Upper lobe of left lung (tissue), 6 donors: ENCODE data around the gene RIN3. TPM values are rescaled to one million over a fixed set of nuclear protein-coding genes. Genes with fewer than 3 reads are reported as not detected.

Source experiments
- ATAC-seq, 2 donors: fragments of 200-7000 bp; cut with Tn5 transposase; one replicate each; pipeline ENCODE4 v1.9.1; 2022; ENCODE audit warnings: mild to moderate bottlenecking in 2 of 2, moderate library complexity in 2 of 2; ENCODE audit not compliant: low FRiP score in 2 of 2
- DNase-seq, 2 donors: peaks; one replicate each; pipeline ENCODE4 v3.0.0-alpha.2; 2019 to 2020
- H3K27ac ChIP-seq, 4 donors: fragments of 200-600 bp; sonication (generic); one replicate each; pipeline ENCODE4 v1.5.1; 2016 to 2019
- H3K27me3 ChIP-seq, 4 donors: fragments of 200-600 bp; sonication (generic); one replicate each; pipeline ENCODE4 v1.5.1; 2017 to 2019
- H3K36me3 ChIP-seq, 4 donors: fragments of 200-600 bp; sonication (generic); one replicate each; pipeline ENCODE4 v1.5.1; 2016 to 2019
- H3K4me1 ChIP-seq, 4 donors: fragments of 200-600 bp; sonication (generic); one replicate each; pipeline ENCODE4 v1.5.1; 2018 to 2019
- H3K4me3 ChIP-seq, 4 donors: fragments of 200-600 bp; sonication (generic); one replicate each; pipeline ENCODE4 v1.5.1; 2017 to 2019; ENCODE audit warnings: mild to moderate bottlenecking in 2 of 4, moderate library complexity in 1 of 4
- H3K9me3 ChIP-seq, 4 donors: fragments of 200-600 bp; sonication (generic); one replicate each; pipeline ENCODE4 v1.5.1; 2018 to 2019
- EP300 ChIP-seq, 4 donors: sonication (generic); formaldehyde crosslinking; IDR thresholded peaks; one replicate each; pipeline ENCODE4 v1.5.1; 2017; ENCODE audit warnings: antibody characterized with exemption in 4 of 4, control low read depth in 2 of 4
- POLR2A ChIP-seq, 4 donors: fragments of 450-650 bp; IDR thresholded peaks; one replicate each; pipeline ENCODE4 v1.5.1; 2016 to 2017; ENCODE audit warnings: antibody characterized with exemption in 4 of 4, mild to moderate bottlenecking in 2 of 4
- POLR2AphosphoS5 ChIP-seq, 2 donors: sonication (generic); formaldehyde crosslinking; IDR thresholded peaks; one replicate each; pipeline ENCODE4 v1.5.1; 2017; ENCODE audit warnings: antibody characterized with exemption in 2 of 2
- WGBS, 2 donors: methylation state at CpG; one replicate each; pipeline ENCODE4 v1.1.5; 2017 to 2018; 5-methylcytosine and 5-hydroxymethylcytosine counted together
- total RNA-seq, 6 donors: library from RNA; depleted of rRNA in 4 of 6; stranded (reverse); fragments of >200 nt in 4 of 6; gene quantifications; one replicate each; pipeline versions ENCODE4 v1.1.0 to v1.2.1, GENCODE V29; 2016 to 2021
- TF ChIP-seq, protein P1 (sequence below), 6 experiments: fragments of 450-650 bp in 4 of 6; fragments of 200-600 bp in 2 of 6; sonication (generic) in 2 of 6; IDR thresholded peaks; one replicate each; pipeline ENCODE4 v1.5.1; 2016 to 2019; ENCODE audit warnings: antibody characterized with exemption in 6 of 6
- donor health status: DM: no; HTN: no; CAD: no; lungs with moderate emphysema.
- donor health status: DM: no; HTN: yes; CAD: no; lungs with severe emphysema.

RIN3 gene
- total RNA-seq, 6 donors from 2014 or later, result 19.0 to 88.0 (median 59.7) TPM

DNA sequence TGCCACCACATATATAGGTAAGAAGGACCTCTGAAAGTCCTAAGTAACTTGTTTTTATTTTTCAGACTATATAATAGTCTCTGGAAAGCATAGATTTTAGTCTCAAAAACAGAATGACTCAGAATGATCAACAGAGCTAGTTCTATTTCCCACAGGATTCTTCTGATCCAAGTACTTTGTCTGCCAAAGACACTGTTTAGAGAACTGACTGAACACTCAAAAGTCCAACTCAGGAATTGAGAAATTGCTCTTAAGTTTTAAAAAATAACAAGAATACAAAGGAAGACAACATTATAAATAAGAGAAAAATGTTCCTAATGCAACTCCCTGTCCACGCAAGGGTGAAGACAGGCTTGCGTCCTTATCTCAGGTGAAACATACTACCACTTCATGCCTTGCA is 205.8 kb downstream of the RIN3 start:
- Histone ChIP-seq H3K27ac (peak overlapping the region in 2 of 4 donors; percentile 37 to 55), H3K9me3 (no peaks in the 10 kb centered on the region), H3K36me3 (peaks cover 0 to 10% (median 1%) of the 10 kb centered on the region in 4 donors), H3K27me3 (no peaks in the 10 kb centered on the region), H3K4me1 (peaks cover 10 to 19% (median 13%) of the 10 kb centered on the region in 4 donors), H3K4me3 (no peak overlapping the region)
- ATAC-seq (peak in 1 of 2 donors; percentile 75), DNase-seq (no peak)
- 72 to 73% methylated on average over 2 of the region's 2 CpGs for WGBS, 2 donors
- TF ChIP-seq EP300 (IDR thresholded peaks at IDR 0.05) (no peak), POLR2A (IDR thresholded peaks at IDR 0.05) (no peak), POLR2AphosphoS5 (IDR thresholded peaks at IDR 0.05) (no peak)
- TF ChIP-seq, protein P1, sequence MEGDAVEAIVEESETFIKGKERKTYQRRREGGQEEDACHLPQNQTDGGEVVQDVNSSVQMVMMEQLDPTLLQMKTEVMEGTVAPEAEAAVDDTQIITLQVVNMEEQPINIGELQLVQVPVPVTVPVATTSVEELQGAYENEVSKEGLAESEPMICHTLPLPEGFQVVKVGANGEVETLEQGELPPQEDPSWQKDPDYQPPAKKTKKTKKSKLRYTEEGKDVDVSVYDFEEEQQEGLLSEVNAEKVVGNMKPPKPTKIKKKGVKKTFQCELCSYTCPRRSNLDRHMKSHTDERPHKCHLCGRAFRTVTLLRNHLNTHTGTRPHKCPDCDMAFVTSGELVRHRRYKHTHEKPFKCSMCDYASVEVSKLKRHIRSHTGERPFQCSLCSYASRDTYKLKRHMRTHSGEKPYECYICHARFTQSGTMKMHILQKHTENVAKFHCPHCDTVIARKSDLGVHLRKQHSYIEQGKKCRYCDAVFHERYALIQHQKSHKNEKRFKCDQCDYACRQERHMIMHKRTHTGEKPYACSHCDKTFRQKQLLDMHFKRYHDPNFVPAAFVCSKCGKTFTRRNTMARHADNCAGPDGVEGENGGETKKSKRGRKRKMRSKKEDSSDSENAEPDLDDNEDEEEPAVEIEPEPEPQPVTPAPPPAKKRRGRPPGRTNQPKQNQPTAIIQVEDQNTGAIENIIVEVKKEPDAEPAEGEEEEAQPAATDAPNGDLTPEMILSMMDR (IDR thresholded peaks at IDR 0.05), result no peak

DNA sequence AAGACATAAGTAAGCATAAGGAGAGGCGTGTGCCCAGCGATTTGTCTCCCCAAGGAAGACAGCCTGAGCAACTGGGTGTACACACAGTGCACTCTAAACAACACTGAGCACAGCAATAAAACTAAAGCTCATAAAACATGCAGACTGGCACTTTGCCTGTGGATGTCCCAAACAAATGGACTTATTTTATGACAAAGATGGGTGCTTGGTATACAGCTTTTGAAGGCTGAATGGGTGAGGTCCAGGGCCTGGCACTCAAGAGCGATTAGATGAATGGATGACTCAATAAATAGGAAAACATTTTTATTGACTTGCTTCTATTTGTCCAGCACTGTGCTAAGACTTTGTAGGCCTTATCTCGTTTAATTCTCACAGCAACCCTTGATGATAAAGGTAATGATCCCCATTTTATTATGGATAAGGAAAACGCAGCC is 206.3 kb downstream of the RIN3 start:
- Histone ChIP-seq H3K9me3 (no peaks in the 10 kb centered on the region), H3K4me3 (no peak overlapping the region), H3K4me1 (peaks cover 11 to 23% (median 18%) of the 10 kb centered on the region in 4 donors), H3K27ac (peak overlapping the region in 3 of 4 donors; percentile 37 to 55 (median 49)), H3K36me3 (peaks cover 0 to 10% (median 1%) of the 10 kb centered on the region in 4 donors), H3K27me3 (no peaks in the 10 kb centered on the region)
- ATAC-seq (peak in 1 of 2 donors; percentile 39), DNase-seq (no peak)
- TF ChIP-seq POLR2AphosphoS5 (IDR thresholded peaks at IDR 0.05) (no peak), EP300 (IDR thresholded peaks at IDR 0.05) (no peak), POLR2A (IDR thresholded peaks at IDR 0.05) (no peak)
- TF ChIP-seq, protein P1 (IDR thresholded peaks at IDR 0.05), result no peak
- 55 to 73% methylated on average over 5 of the region's 5 CpGs for WGBS, 2 donors

DNA sequence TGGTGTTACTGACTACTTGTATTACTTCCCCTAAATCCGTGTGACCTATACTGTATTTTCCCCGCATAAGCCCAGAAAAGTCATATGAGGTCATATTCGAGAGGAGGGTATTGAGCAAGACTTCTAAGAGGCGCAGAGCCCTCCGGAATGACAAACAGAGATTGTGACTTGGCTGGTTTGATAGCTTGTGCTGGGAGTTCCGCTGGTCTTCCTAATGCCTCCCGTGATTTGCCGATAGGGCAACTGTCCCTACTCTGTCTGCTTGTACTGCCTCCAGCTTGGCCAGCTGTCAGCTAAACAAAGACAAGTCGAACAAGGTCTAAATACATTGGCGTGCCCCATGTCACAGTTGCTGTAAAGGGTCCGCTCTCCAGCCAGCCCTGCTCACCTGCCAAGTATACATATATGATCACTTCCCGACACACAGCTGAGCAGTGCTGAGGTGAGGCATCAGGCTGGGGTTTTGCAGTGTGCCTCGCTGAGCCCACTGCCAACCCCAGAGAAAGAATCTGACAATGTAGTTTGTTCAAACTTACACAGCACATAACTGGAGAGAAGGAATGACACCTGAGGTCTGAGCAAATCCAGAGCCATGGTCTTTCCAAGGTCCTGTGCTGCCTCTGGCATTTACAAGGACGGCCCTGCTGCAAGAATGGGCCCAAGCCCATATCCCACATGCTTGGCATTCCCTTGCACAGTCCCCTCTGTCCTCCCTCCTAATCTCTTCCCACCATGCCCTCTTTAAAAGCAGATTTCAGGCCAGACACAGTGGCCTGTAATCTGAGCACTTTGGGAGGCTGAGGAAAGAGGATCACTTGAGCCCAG is 211.1 kb downstream of the RIN3 start:
- peaks cover 0 to 2% (median 0%) of the 10 kb centered on the region in 4 donors for H3K36me3 ChIP-seq
- peaks cover 28 to 50% (median 41%) of the 10 kb centered on the region in 4 donors for H3K4me1 ChIP-seq
- WGBS, 2 donors, result 67 to 70% methylated on average over 11 to 14 of the region's 14 CpGs
- ATAC-seq (peak; percentile 32 to 65), DNase-seq (peak in 1 of 2 donors; percentile 82)
- no peak overlapping the region for H3K4me3 ChIP-seq
- TF ChIP-seq, protein P1 (IDR thresholded peaks at IDR 0.05), result no peak
- TF ChIP-seq POLR2AphosphoS5 (IDR thresholded peaks at IDR 0.05), result peak; percentile 66 to 79
- peak in 1 of 4 donors; percentile 58 for TF ChIP-seq POLR2A (IDR thresholded peaks at IDR 0.05)
- TF ChIP-seq EP300 (IDR thresholded peaks at IDR 0.05), result peak in 3 of 4 donors; percentile 9 to 98 (median 88)
- peak overlapping the region; percentile 79 to 94 (median 82) for H3K27ac ChIP-seq
- H3K9me3 ChIP-seq, result no peaks in the 10 kb centered on the region
- H3K27me3 ChIP-seq, result no peaks in the 10 kb centered on the region

DNA sequence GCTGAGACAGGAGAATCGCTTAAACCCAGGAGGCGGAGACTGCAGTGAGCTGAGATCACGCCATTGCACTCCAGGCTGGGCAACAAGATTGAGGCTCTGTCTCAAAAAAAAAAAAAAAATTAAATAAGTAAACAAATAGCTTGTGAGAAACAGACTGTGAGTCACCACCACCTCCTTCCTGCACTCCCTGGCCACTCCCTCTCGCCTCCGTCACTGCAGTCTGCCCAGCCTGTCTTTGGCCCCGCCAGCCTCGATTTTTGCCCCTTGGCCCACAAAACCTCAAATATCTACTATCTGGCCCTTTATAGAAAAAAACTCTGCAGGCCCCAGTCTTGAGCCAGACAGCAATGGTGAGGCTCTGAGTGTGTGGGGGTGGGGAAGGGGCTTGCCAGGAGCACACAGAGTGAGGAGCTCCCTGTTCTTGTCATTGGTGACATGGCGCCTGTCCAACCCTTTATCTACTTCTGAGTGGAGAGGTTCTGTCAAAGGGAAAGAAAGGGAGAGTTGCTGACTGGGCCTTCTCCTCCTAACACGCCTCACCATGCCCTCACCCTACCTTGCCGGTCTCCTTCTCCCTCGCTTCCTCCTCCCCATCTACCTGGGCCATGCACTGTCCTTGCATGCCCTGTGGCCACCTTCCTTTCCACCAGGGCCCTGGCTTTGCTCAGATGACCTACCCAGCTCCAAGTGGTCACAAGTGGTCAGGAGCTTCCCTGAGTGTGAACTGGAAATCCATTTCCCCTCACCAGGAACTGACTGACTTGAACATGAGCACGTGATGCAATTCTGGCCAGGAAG is 212.8 kb downstream of the RIN3 start:
- H3K4me1 ChIP-seq, result peaks cover 22 to 40% (median 33%) of the 10 kb centered on the region in 4 donors
- H3K27ac ChIP-seq, result peak overlapping the region; percentile 79 to 94 (median 82)
- peak in 1 of 4 donors; percentile 93 for TF ChIP-seq EP300 (IDR thresholded peaks at IDR 0.05)
- TF ChIP-seq POLR2AphosphoS5 (IDR thresholded peaks at IDR 0.05), result peak in 1 of 2 donors; percentile 23
- TF ChIP-seq, protein P1 (IDR thresholded peaks at IDR 0.05), result no peak
- TF ChIP-seq POLR2A (IDR thresholded peaks at IDR 0.05), result peak in 1 of 4 donors; percentile 29
- no peak overlapping the region for H3K4me3 ChIP-seq
- ATAC-seq (peak; percentile 90 to 91), DNase-seq (peak in 1 of 2 donors; percentile 93)
- peaks cover 0 to 14% (median 11%) of the 10 kb centered on the region in 4 donors for H3K36me3 ChIP-seq
- no peaks in the 10 kb centered on the region for H3K27me3 ChIP-seq
- 43 to 64% methylated on average over 12 of the region's 12 CpGs for WGBS, 2 donors
- H3K9me3 ChIP-seq, result no peaks in the 10 kb centered on the region
